PC-9 (cell line): ENCODE measurements around the gene LUM. TPM values are rescaled to one million over a fixed set of nuclear protein-coding genes. Genes with fewer than 3 reads are reported as not detected.

Source experiments
- BruUV-seq: library from RNA; stranded (reverse); fragments of 400-500 nt; replicated peaks from 2 replicates; lab custom pipeline; 2021; lab: Mats Ljungman, UMichigan
- CTCF ChIA-PET: fragments of 300-600 bp; sonication (Branson Sonifier 250); formaldehyde crosslinking; loops from one replicate; lab custom pipeline; 2022; ENCODE audit warnings: antibody characterized with exemption; lab: Charles Lee
- POLR2A ChIA-PET: fragments of 300-600 bp; sonication (Branson Sonifier 250); formaldehyde crosslinking; loops from one replicate; lab custom pipeline; 2022; ENCODE audit warnings: antibody characterized with exemption; ENCODE audit not compliant: unreplicated experiment; lab: Charles Lee
- DNase-seq, 2 experiments: peaks; one replicate each; pipeline versions ENCODE4 v3.0.0 to v3.0.0-alpha.2; 2015 to 2022; ENCODE audit warnings: mixed read lengths in 1 of 2
- H2AFZ ChIP-seq: fragments of 200-600 bp; sonication (generic); 2 replicates; pipeline ENCODE4 v1.8.1; 2017; ENCODE audit warnings: antibody characterized with exemption
- H3F3A ChIP-seq: fragments of 200-600 bp; sonication (generic); 2 replicates; pipeline ENCODE4 v1.8.1; 2017; ENCODE audit warnings: antibody characterized with exemption, mild to moderate bottlenecking, low read depth; ENCODE audit not compliant: insufficient read depth
- H3K27ac ChIP-seq: fragments of 200-600 bp; sonication (generic); 2 replicates; pipeline ENCODE4 v1.6.1; 2016; ENCODE audit warnings: mixed run types
- H3K27me3 ChIP-seq: fragments of 200-600 bp; sonication (generic); 2 replicates; pipeline ENCODE4 v1.6.1; 2016; ENCODE audit warnings: low read depth, mixed run types; ENCODE audit not compliant: insufficient read depth
- H3K36me3 ChIP-seq: fragments of 200-600 bp; sonication (generic); 2 replicates; pipeline ENCODE4 v1.6.1; 2016; ENCODE audit warnings: low read depth, mixed run types
- H3K4me1 ChIP-seq: fragments of 200-600 bp; sonication (generic); replicated peaks from 2 replicates; pipeline ENCODE4 v1.6.1; 2016; ENCODE audit warnings: mixed run types; ENCODE audit not compliant: insufficient read depth
- H3K4me2 ChIP-seq: fragments of 200-600 bp; sonication (generic); 2 replicates; pipeline ENCODE4 v1.6.1; 2017; ENCODE audit warnings: mixed run types
- H3K4me3 ChIP-seq: fragments of 200-600 bp; sonication (generic); 2 replicates; pipeline ENCODE4 v1.6.1; 2016; ENCODE audit warnings: mixed run types
- H3K79me2 ChIP-seq: fragments of 200-600 bp; sonication (generic); 2 replicates; pipeline ENCODE4 v1.6.1; 2017; ENCODE audit warnings: low read depth, mixed run types
- H3K9me2 ChIP-seq: fragments of 200-600 bp; sonication (generic); 2 replicates; pipeline ENCODE4 v1.8.1; 2017; ENCODE audit warnings: mild to moderate bottlenecking; ENCODE audit not compliant: insufficient read depth
- H3K9me3 ChIP-seq: fragments of 200-600 bp; sonication (generic); 2 replicates; pipeline ENCODE4 v1.8.1; 2016; ENCODE audit warnings: low read depth; ENCODE audit not compliant: insufficient read depth
- H4K20me1 ChIP-seq: fragments of 200-600 bp; sonication (generic); 2 replicates; pipeline ENCODE4 v1.8.1; 2017; ENCODE audit not compliant: insufficient read depth
- EZH2 ChIP-seq: fragments of 200-600 bp; sonication (generic); IDR thresholded peaks from 2 replicates; pipeline ENCODE4 v1.8.0; 2017; ENCODE audit warnings: antibody characterized with exemption, low read depth
- intact Hi-C: fragments of 100-400 bp; cut with micrococcal nuclease; formaldehyde crosslinking; loops from one replicate; pipeline ENCODE4 v1.10.0; 2022; ENCODE audit not compliant: unreplicated experiment
- total RNA-seq: library from RNA; stranded (reverse); gene quantifications from 2 replicates; pipeline ENCODE4 v1.2.3, GENCODE V29; 2021
- TF ChIP-seq, protein P1 (sequence below): fragments of 200-600 bp; sonication (generic); conservative IDR thresholded peaks from 2 replicates; pipeline ENCODE4 v1.6.1; 2017; ENCODE audit warnings: mixed run types, antibody characterized with exemption, mild to moderate bottlenecking, moderate library complexity

LUM gene
- total RNA-seq, 1 experiment from 2014 or later, result not detected

DNA sequence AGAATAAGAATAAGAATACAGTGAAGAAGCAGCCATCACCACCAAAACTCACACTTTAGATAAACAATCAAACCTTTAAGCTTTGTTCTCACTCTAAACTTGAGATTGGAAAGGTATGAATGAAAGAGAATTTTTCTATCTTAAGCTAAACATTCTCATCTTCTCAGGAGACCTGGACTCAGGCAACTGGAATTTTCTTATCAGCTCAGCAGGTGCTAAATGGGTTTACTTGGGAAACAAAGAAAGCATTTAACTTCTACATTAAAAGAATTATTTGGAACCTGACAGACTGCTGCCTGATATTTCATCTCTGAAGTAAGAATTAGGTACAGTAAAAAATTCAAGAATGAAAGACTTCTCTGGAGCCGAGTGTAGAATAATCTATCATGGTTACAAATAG is 32.8 kb downstream of the LUM start:
- H3F3A ChIP-seq, result no peaks in the 10 kb centered on the region
- no peaks in the 10 kb centered on the region for H4K20me1 ChIP-seq
- POLR2A ChIA-PET, result interaction anchor here (0.6 kb wide), 2 partner anchors 84 to 173 kb away, joined by 3 to 4 read pairs; no protein-coding TSS in a partner anchor
- CTCF ChIA-PET, result interaction anchor here (0.7 kb wide), 1 partner anchor 1552 kb away, joined by 10 read pairs; no protein-coding TSS in a partner anchor
- H3K27me3 ChIP-seq, result no peaks in the 10 kb centered on the region
- no peaks in the 10 kb centered on the region; the same call in 1 of the 2 replicates for H3K9me2 ChIP-seq
- no peak for TF ChIP-seq EZH2
- TF ChIP-seq, protein P1, sequence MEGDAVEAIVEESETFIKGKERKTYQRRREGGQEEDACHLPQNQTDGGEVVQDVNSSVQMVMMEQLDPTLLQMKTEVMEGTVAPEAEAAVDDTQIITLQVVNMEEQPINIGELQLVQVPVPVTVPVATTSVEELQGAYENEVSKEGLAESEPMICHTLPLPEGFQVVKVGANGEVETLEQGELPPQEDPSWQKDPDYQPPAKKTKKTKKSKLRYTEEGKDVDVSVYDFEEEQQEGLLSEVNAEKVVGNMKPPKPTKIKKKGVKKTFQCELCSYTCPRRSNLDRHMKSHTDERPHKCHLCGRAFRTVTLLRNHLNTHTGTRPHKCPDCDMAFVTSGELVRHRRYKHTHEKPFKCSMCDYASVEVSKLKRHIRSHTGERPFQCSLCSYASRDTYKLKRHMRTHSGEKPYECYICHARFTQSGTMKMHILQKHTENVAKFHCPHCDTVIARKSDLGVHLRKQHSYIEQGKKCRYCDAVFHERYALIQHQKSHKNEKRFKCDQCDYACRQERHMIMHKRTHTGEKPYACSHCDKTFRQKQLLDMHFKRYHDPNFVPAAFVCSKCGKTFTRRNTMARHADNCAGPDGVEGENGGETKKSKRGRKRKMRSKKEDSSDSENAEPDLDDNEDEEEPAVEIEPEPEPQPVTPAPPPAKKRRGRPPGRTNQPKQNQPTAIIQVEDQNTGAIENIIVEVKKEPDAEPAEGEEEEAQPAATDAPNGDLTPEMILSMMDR, result no peak
- no peaks in the 10 kb centered on the region for H3K9me3 ChIP-seq
- intact Hi-C loops, result no loop called here
- no peak overlapping the region for H3K27ac ChIP-seq
- H3K79me2 ChIP-seq, result no peaks in the 10 kb centered on the region
- no TSS peak for BruUV-seq
- H2AFZ ChIP-seq, result no peak overlapping the region
- H3K36me3 ChIP-seq, result no peaks in the 10 kb centered on the region
- H3K4me2 ChIP-seq, result no peak overlapping the region
- H3K4me1 ChIP-seq, result peaks cover 10% of the 10 kb centered on the region; the same call in 1 of the 2 replicates
- DNase-seq, result no peak
- no peak overlapping the region for H3K4me3 ChIP-seq

DNA sequence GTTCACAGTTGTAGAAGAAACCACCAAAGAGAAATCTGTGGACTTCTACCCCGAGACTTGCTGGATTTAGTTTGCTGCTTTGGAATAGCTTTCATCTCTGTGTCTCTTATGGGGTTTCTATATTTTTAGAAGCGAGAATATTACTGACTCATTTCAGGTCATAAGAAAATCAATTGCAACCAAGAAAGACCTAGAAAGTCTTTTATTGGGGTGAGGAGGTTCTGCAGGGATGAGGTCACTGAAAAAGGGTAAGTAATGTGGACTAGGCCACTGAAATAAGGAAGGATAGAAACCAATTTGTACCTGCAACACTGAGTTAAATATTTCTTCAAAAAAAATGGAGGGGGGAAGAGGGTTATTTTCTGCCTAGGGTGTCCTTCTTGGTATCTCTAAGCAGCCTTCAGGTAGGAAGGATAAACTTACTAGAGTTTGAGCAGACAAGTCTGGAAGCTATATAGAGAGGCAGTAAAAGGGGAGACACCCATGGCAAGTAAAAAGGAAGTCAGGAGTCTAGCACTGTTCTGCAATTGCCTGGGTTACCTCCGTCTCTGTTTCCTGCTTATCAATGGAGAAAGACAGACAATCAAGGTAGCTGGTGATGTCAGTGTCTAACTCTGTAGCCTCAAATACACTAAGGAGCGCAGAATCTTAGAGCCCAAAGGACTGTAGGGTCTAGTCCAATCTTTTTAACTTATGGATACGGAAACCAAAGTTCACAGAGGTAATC is 33.9 kb downstream of the LUM start:
- Histone ChIP-seq H3K27ac (no peak overlapping the region), H3K4me1 (peaks cover 10% of the 10 kb centered on the region; the same call in 1 of the 2 replicates), H4K20me1 (no peaks in the 10 kb centered on the region), H3K27me3 (no peaks in the 10 kb centered on the region), H3K79me2 (no peaks in the 10 kb centered on the region), H3K4me2 (no peak overlapping the region), H3K9me2 (no peaks in the 10 kb centered on the region; the same call in 1 of the 2 replicates), H3F3A (no peaks in the 10 kb centered on the region), H2AFZ (no peak overlapping the region), H3K4me3 (no peak overlapping the region), H3K36me3 (no peaks in the 10 kb centered on the region), H3K9me3 (no peaks in the 10 kb centered on the region)
- no peak for DNase-seq
- intact Hi-C loops, result no loop called here
- TF ChIP-seq EZH2, result no peak
- TF ChIP-seq, protein P1, result no peak
- POLR2A ChIA-PET, result no interaction called here
- no TSS peak for BruUV-seq
- CTCF ChIA-PET, result no interaction called here

DNA sequence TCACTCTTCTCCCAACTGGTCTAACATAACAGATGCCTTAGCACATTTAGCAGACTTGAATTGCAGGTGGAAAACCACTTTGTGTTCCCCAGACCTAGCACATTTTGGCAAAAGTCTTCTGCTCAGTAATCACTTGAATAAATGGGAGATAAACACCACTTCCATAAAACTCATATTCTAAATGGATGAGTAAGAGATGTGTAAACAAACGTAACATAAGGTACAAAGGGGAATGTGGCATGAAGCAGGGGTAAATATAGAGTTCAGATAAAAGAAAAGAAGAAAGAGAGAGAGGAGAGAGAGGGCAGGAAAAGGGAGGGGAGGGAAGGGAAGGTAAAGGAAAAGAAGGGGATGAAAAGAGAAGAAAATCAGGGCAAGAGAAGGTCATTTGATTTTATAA is 36.4 kb downstream of the LUM start:
- no peaks in the 10 kb centered on the region for H3F3A ChIP-seq
- H3K36me3 ChIP-seq, result no peaks in the 10 kb centered on the region
- H3K9me3 ChIP-seq, result no peaks in the 10 kb centered on the region
- no peaks in the 10 kb centered on the region for H4K20me1 ChIP-seq
- no peak for DNase-seq
- no peaks in the 10 kb centered on the region for H3K27me3 ChIP-seq
- no peaks in the 10 kb centered on the region; the same call in 1 of the 2 replicates for H3K9me2 ChIP-seq
- H2AFZ ChIP-seq, result no peak overlapping the region
- TF ChIP-seq, protein P1, result no peak
- no peak for TF ChIP-seq EZH2
- H3K79me2 ChIP-seq, result no peaks in the 10 kb centered on the region
- intact Hi-C loops, result no loop called here
- peaks cover 10% of the 10 kb centered on the region; the same call in 1 of the 2 replicates for H3K4me1 ChIP-seq
- ChIA-PET CTCF (no interaction called here), POLR2A (no interaction called here)
- H3K4me3 ChIP-seq, result no peak overlapping the region
- BruUV-seq, result no TSS peak
- no peak overlapping the region for H3K27ac ChIP-seq
- H3K4me2 ChIP-seq, result peak overlapping the region; percentile 20; the same call in 1 of the 2 replicates
